Suprapubic skin (tissue), 4 donors: ENCODE data around the gene KCNG2. TPM values are rescaled to one million over a fixed set of nuclear protein-coding genes. Genes with fewer than 3 reads are reported as not detected.

Experiments
- DNase-seq, 2 donors: peaks; one replicate each; pipeline ENCODE4 v3.0.0-alpha.2; 2019; ENCODE audit warnings: low spot score in 2 of 2
- H3K27ac ChIP-seq: fragments of 200-600 bp; sonication (generic); one replicate; pipeline ENCODE4 v1.5.1; 2019
- H3K27me3 ChIP-seq: fragments of 200-600 bp; sonication (generic); one replicate; pipeline ENCODE4 v1.5.1; 2019
- H3K36me3 ChIP-seq: fragments of 200-600 bp; sonication (generic); one replicate; pipeline ENCODE4 v1.5.1; 2019
- H3K4me1 ChIP-seq: fragments of 200-600 bp; sonication (generic); one replicate; pipeline ENCODE4 v1.5.1; 2019
- H3K4me3 ChIP-seq: fragments of 200-600 bp; sonication (generic); one replicate; pipeline ENCODE4 v1.5.1; 2019; ENCODE audit warnings: mild to moderate bottlenecking
- H3K9me3 ChIP-seq: fragments of 200-600 bp; sonication (generic); one replicate; pipeline ENCODE4 v1.5.1; 2019
- EP300 ChIP-seq: sonication (generic); formaldehyde crosslinking; IDR thresholded peaks from one replicate; pipeline ENCODE4 v1.6.1; 2017; ENCODE audit warnings: antibody characterized with exemption
- POLR2A ChIP-seq, 2 donors: fragments of 450-650 bp; IDR thresholded peaks; one replicate each; pipeline ENCODE4 v1.6.1; 2017; ENCODE audit warnings: antibody characterized with exemption in 2 of 2, mild to moderate bottlenecking in 2 of 2, moderate library complexity in 2 of 2
- POLR2AphosphoS5 ChIP-seq, 3 donors: sonication (generic); formaldehyde crosslinking; IDR thresholded peaks; one replicate each; pipeline ENCODE4 v1.6.1; 2017; ENCODE audit warnings: antibody characterized with exemption in 3 of 3
- WGBS: methylation state at CpG from one replicate; pipeline ENCODE4 v1.1.5; 2018; 5-methylcytosine and 5-hydroxymethylcytosine counted together
- total RNA-seq, 4 donors: library from RNA; depleted of rRNA; stranded (reverse); fragments of >200 nt; gene quantifications; one replicate each; pipeline ENCODE4 v1.1.0, GENCODE V29; 2016
- TF ChIP-seq, protein P1 (sequence below), 2 donors: fragments of 200-600 bp in 1 of 2; fragments of 450-650 bp in 1 of 2; sonication (generic) in 1 of 2; IDR thresholded peaks; one replicate each; pipeline ENCODE4 v1.5.1; 2016 to 2019; ENCODE audit warnings: antibody characterized with exemption in 2 of 2, mild to moderate bottlenecking in 1 of 2, moderate library complexity in 1 of 2

KCNG2 gene
- total RNA-seq, 4 donors from 2014 or later, result not detected

DNA sequence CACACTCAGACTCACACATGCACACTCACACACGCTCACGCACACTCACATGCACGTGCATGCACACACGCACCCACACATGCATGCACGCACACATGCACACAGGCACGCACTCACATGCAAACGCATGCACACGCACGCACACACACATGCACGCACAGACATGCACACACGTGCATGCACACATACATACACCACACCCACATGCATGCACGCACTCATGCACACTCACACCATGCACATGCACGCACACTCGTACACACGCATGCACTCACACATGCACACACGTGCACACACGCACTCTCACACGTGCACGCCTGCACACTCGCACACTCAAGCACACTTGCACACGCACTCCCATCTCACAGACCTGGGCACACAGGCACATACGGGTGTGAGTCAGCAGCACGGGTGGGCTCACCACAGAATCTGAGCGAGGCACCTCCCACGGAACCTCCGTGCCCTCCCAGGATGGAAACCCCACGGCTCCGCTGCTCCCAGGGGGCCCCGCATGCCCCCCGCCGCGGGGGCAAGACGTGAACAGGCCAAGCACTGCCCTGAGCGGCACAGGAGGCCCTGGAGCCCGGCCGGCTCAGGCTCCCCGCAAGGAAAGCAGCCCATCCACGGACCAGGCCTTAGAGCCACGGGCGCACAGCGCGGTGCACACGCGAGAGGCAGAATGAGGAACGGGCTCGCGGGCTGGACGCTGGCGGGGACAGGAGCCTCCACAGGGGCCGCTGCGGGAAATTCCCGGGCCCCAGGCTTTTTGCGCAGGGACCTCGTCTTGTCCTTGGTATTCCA lies 8.4 kb upstream of the KCNG2 start:
- Histone ChIP-seq H3K27me3 (peaks cover 72% of the 10 kb centered on the region), H3K27ac (no peak overlapping the region), H3K4me3 (no peak overlapping the region), H3K9me3 (no peaks in the 10 kb centered on the region), H3K4me1 (peaks cover 29% of the 10 kb centered on the region), H3K36me3 (no peaks in the 10 kb centered on the region)
- 88% methylated on average over 49 of the region's 54 CpGs for WGBS
- no peak for DNase-seq
- TF ChIP-seq EP300 (no peak), POLR2AphosphoS5 (IDR thresholded peaks at IDR 0.05) (no peak), POLR2A (IDR thresholded peaks at IDR 0.05) (no peak)
- TF ChIP-seq, protein P1, sequence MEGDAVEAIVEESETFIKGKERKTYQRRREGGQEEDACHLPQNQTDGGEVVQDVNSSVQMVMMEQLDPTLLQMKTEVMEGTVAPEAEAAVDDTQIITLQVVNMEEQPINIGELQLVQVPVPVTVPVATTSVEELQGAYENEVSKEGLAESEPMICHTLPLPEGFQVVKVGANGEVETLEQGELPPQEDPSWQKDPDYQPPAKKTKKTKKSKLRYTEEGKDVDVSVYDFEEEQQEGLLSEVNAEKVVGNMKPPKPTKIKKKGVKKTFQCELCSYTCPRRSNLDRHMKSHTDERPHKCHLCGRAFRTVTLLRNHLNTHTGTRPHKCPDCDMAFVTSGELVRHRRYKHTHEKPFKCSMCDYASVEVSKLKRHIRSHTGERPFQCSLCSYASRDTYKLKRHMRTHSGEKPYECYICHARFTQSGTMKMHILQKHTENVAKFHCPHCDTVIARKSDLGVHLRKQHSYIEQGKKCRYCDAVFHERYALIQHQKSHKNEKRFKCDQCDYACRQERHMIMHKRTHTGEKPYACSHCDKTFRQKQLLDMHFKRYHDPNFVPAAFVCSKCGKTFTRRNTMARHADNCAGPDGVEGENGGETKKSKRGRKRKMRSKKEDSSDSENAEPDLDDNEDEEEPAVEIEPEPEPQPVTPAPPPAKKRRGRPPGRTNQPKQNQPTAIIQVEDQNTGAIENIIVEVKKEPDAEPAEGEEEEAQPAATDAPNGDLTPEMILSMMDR (IDR thresholded peaks at IDR 0.05), result no peak

DNA sequence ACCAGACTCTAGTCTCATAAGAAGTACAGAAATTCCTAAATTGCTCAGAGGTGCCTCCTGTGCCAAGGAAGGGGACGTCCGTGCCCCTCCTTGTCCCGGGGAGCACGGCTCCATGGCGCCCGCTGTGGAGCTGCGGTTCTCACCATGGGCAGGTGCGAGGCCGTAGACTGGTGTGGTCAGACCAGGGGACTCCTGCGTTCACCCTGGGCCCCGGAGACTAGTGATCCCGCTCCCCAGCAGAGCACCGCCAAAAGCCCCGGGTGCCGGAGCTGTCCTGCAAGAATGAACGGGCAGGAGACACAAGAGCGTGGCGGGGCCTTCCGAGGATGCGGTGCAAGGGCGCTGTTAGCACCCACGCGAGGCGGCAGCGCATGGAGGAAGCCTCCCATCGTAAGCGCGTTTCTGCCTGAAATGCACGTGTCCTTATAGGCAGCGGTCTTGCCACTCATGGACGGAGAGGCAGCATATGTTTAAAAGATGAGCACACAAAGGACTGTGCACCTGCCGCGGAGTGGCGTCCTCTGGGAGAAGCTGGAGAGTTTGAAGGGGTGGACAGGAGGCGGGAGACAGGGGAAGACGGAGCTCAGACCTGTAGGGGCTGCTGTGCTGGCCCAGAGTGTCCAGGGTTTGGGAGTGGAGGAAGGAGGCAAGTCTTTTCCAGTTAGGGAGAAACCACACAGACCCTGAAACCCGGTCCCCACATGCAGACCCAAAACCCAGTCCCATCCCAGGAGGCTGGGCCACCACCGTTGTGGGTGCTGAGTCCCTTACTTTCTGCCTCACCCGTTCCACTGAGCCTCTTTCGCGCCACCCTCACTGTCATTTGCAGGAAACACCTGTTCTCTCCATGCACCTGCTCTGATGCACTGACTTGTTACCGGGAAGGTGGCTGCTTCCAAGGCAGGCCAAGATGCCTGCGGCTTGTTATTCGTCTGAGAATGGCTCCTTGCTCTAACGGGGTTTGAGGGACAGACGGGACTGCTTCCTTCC lies 7.5 kb upstream of the KCNG2 start:
- no peak for DNase-seq
- no peaks in the 10 kb centered on the region for H3K9me3 ChIP-seq
- no peak overlapping the region for H3K4me3 ChIP-seq
- 68% methylated on average over 36 of the region's 46 CpGs for WGBS
- H3K36me3 ChIP-seq, result no peaks in the 10 kb centered on the region
- no peak overlapping the region for H3K27ac ChIP-seq
- peaks cover 29% of the 10 kb centered on the region for H3K4me1 ChIP-seq
- TF ChIP-seq POLR2AphosphoS5 (IDR thresholded peaks at IDR 0.05) (no peak), POLR2A (IDR thresholded peaks at IDR 0.05) (no peak), EP300 (no peak)
- TF ChIP-seq, protein P1 (IDR thresholded peaks at IDR 0.05), result no peak
- peaks cover 63% of the 10 kb centered on the region for H3K27me3 ChIP-seq

DNA sequence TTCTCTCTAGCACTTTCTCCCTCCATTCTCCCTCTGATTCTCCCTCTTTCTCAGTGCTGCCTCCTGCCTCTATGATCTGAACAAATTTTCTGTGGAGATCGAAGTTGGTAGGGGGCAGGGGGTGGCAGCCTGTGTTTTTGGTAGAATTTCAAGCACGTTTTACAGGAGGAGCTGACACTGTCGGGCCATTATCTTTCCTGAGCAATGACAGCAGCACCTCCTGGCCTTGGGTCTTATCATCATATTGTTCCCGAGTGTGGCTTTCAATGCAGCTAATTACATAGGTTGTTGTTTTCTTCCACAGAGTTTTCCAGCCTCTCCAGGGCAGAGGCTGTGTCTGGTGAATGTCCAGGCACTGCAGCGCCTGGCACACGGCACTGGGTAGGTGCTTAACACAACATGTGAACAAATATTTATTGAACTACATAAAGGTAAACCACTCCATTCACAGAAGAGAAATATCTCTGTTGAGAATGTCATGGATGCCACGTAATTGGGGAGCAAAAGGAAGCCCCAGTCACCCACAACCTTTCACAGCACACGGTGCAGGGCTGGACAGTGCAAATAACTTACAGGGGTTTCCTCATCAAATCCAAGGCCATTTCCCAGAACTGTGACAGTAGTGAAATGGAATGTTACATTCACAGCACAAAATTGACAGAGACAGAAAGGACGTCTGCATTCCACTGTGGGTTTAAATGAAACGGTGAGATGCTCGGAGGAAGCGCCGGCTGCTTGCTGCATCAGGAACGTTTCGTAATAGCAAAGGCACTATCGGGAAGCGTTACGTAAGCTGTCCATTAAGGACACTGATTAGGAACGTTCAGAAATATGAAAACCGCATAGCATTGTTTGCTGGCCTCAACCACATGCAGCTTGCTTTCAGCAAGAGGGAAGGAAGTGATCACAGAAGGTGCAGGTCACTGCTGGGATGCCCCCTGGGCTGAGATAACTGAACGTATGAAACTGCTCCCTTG lies 6.5 kb upstream of the KCNG2 start:
- WGBS, result 23% methylated on average over 21 of the region's 21 CpGs
- peaks cover 29% of the 10 kb centered on the region for H3K4me1 ChIP-seq
- no peak overlapping the region for H3K4me3 ChIP-seq
- H3K27me3 ChIP-seq, result peaks cover 52% of the 10 kb centered on the region
- H3K9me3 ChIP-seq, result no peaks in the 10 kb centered on the region
- H3K27ac ChIP-seq, result no peak overlapping the region
- no peak for DNase-seq
- no peak for TF ChIP-seq POLR2AphosphoS5 (IDR thresholded peaks at IDR 0.05)
- TF ChIP-seq, protein P1 (IDR thresholded peaks at IDR 0.05), result no peak
- no peaks in the 10 kb centered on the region for H3K36me3 ChIP-seq

DNA sequence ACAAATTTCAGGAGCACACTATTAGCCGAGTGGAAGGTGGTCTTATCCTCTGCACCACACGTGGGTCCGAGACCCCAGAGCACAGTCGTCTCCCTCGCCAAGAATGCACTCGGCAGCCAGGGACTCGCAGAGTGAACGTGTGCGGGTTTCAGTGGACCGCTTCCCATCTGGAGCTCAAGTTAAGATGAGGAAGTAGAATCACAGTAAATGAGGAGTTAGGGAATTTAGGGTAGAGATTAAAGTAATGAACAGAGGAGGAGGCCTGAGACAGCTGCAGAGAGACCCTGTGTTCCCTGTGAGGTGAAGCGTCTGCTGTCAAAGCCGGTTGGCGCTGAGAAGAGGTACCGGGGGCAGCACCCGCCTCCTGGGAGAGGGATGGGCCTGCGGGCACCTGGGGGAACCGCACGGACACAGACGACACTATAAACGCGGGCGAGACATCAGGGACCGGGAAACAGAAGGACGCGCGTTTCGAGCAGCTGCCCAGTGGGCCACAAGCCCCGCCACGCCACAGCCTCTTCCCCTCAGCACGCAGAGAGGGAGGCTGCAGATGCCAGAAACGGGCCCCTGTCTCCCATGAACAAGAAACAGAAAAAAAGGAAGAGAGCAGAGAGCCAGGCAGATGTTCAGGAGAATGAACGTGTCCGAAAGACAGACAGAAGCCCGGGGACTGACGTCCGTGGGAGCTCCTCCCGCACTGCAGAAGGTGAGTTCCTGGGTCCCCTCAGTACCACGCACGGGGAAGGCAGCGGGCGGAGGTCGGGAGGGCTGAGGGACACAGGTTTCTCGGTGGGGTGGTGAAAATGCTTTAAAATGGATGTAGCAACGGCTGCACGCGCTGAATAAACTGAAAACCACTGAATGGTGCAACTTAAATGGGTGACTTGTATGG lies 5.4 kb upstream of the KCNG2 start:
- no peak overlapping the region for H3K4me3 ChIP-seq
- H3K36me3 ChIP-seq, result no peaks in the 10 kb centered on the region
- peaks cover 51% of the 10 kb centered on the region for H3K27me3 ChIP-seq
- 83% methylated on average over 46 of the region's 46 CpGs for WGBS
- TF ChIP-seq POLR2AphosphoS5 (IDR thresholded peaks at IDR 0.05), result no peak
- TF ChIP-seq, protein P1 (IDR thresholded peaks at IDR 0.05), result no peak
- no peak for TF ChIP-seq EP300
- TF ChIP-seq POLR2A (IDR thresholded peaks at IDR 0.05), result no peak
- H3K9me3 ChIP-seq, result no peaks in the 10 kb centered on the region
- H3K4me1 ChIP-seq, result peaks cover 29% of the 10 kb centered on the region
- DNase-seq, result no peak
- H3K27ac ChIP-seq, result no peak overlapping the region
